GM23248 (cell line): ENCODE results near the gene FAM161B. TPM values are rescaled to one million over a fixed set of nuclear protein-coding genes. Genes with fewer than 3 reads are reported as not detected.
A peak's percentile ranks its signal among the peaks of the same experiment; 100 is the strongest.

Source experiments
- DNase-seq: peaks from one replicate; pipeline ENCODE4 v3.0.0-alpha.2; 2015
- H2AFZ ChIP-seq: fragments of 200-600 bp; sonication (generic); 2 replicates; pipeline ENCODE4 v1.6.1; 2016; ENCODE audit warnings: antibody characterized with exemption
- H3F3A ChIP-seq: fragments of 200-600 bp; sonication (generic); 2 replicates; pipeline ENCODE4 v1.6.1; 2016; ENCODE audit warnings: mild to moderate bottlenecking, antibody characterized with exemption, mixed run types; ENCODE audit not compliant: insufficient read depth
- H3K27ac ChIP-seq: fragments of 200-600 bp; sonication (generic); 2 replicates; pipeline ENCODE4 v1.5.1; 2016; ENCODE audit warnings: mild to moderate bottlenecking
- H3K27me3 ChIP-seq: fragments of 200-600 bp; sonication (generic); replicated peaks from 2 replicates; pipeline ENCODE4 v1.6.1; 2016; ENCODE audit warnings: mild to moderate bottlenecking; ENCODE audit not compliant: insufficient read depth
- H3K36me3 ChIP-seq: fragments of 200-600 bp; sonication (generic); 2 replicates; pipeline ENCODE4 v1.6.1; 2016; ENCODE audit warnings: low read depth, mild to moderate bottlenecking
- H3K4me1 ChIP-seq: fragments of 200-600 bp; sonication (generic); 2 replicates; pipeline ENCODE4 v1.6.1; 2016; ENCODE audit warnings: mild to moderate bottlenecking; ENCODE audit not compliant: insufficient read depth
- H3K4me2 ChIP-seq: fragments of 200-600 bp; sonication (generic); one replicate; pipeline ENCODE4 v1.6.1; 2016; ENCODE audit warnings: mild to moderate bottlenecking; ENCODE audit not compliant: unreplicated experiment
- H3K4me3 ChIP-seq: fragments of 200-600 bp; sonication (generic); 2 replicates; pipeline ENCODE4 v1.5.1; 2016; ENCODE audit warnings: mild to moderate bottlenecking
- H3K79me2 ChIP-seq: fragments of 200-600 bp; sonication (generic); 2 replicates; pipeline ENCODE4 v1.6.1; 2016; ENCODE audit warnings: mild to moderate bottlenecking; ENCODE audit not compliant: insufficient read depth
- H3K9ac ChIP-seq: fragments of 200-600 bp; sonication (generic); 2 replicates; pipeline ENCODE4 v1.6.1; 2016; ENCODE audit warnings: mild to moderate bottlenecking
- H3K9me2 ChIP-seq: fragments of 200-600 bp; sonication (generic); 2 replicates; pipeline ENCODE4 v1.6.1; 2016; ENCODE audit warnings: mixed run types, mild to moderate bottlenecking, moderate library complexity; ENCODE audit not compliant: insufficient read depth
- H3K9me3 ChIP-seq: fragments of 200-600 bp; sonication (generic); one replicate; pipeline ENCODE4 v1.6.1; 2017; ENCODE audit warnings: low read depth
- H4K20me1 ChIP-seq: fragments of 200-600 bp; sonication (generic); 2 replicates; pipeline ENCODE4 v1.6.0; 2016; ENCODE audit not compliant: insufficient read depth
- EZH2 ChIP-seq: fragments of 200-600 bp; sonication (generic); IDR thresholded peaks from 2 replicates; pipeline ENCODE4 v1.6.1; 2018; ENCODE audit warnings: antibody characterized with exemption, mild to moderate bottlenecking; ENCODE audit not compliant: insufficient read depth, poor library complexity, severe bottlenecking
- EZH2phosphoT487 ChIP-seq: fragments of 200-600 bp; sonication (generic); IDR thresholded peaks from 2 replicates; pipeline ENCODE4 v1.6.1; 2018; ENCODE audit warnings: antibody characterized with exemption, moderate library complexity, mild to moderate bottlenecking, low read depth; ENCODE audit not compliant: insufficient read depth
- WGBS, 2 experiments: methylation state at CpG; one replicate each; pipeline ENCODE4 v1.1.6; 2015 to 2017; ENCODE audit warnings: low lambda C conversion rate in 2 of 2, low coverage in 1 of 2; ENCODE audit errors: missing lambda C conversion rate in 2 of 2; 5-methylcytosine and 5-hydroxymethylcytosine counted together
- in situ Hi-C: fragments of 300-500 bp; cut with MboI; formaldehyde crosslinking; loops from 2 replicates; pipeline ENCODE4 v1.15.0; 2020
- polyA plus RNA-seq: library from polyadenylated mRNA; unstranded; fragments of >200 nt; fragmentation: Nextera tagmentation; extraction: Ambion mirVana; gene quantifications from 2 replicates; pipeline ENCODE4 v1.2.1, GENCODE V29; 2016
- total RNA-seq: library from RNA; depleted of rRNA; stranded (reverse); fragments of >200 nt; shearing (Covaris generic); gene quantifications from 2 replicates; pipeline ENCODE4 v1.2.3, GENCODE V29; 2014

FAM161B gene
- total and polyA plus RNA-seq, 2 experiments from 2014 or later, result 4.5 to 6.5 TPM

GRCh38 chr14:73945159-73945670, 4.7 kb downstream of the FAM161B start:
- no peaks in the 10 kb centered on the region for H3K36me3 ChIP-seq
- no peak overlapping the region for H3K9ac ChIP-seq
- H3K9me3 ChIP-seq, result no peaks in the 10 kb centered on the region
- H3K4me1 ChIP-seq, result peaks cover 16% of the 10 kb centered on the region
- H4K20me1 ChIP-seq, result no peaks in the 10 kb centered on the region
- no peaks in the 10 kb centered on the region for H3K9me2 ChIP-seq
- peaks cover 20% of the 10 kb centered on the region for H3F3A ChIP-seq
- TF ChIP-seq EZH2 (no peak), EZH2phosphoT487 (no peak)
- WGBS, 2 experiments, result 71% methylated on average over 4 of the region's 4 CpGs
- H3K4me2 ChIP-seq, result no peak overlapping the region
- no peaks in the 10 kb centered on the region for H3K27me3 ChIP-seq
- H3K79me2 ChIP-seq, result peaks cover 11% of the 10 kb centered on the region
- in situ Hi-C loops, result no loop called here
- H2AFZ ChIP-seq, result no peak overlapping the region
- H3K4me3 ChIP-seq, result no peak overlapping the region
- no peak overlapping the region for H3K27ac ChIP-seq
- DNase-seq, result no peak

- no peak overlapping the region for H3K4me3 ChIP-seq
- H3K27me3 ChIP-seq, result no peaks in the 10 kb centered on the region
- no peaks in the 10 kb centered on the region for H3K9me3 ChIP-seq
- H3K4me1 ChIP-seq, result peaks cover 16% of the 10 kb centered on the region
- H3K9ac ChIP-seq, result no peak overlapping the region
- H3K9me2 ChIP-seq, result no peaks in the 10 kb centered on the region
- peaks cover 20% of the 10 kb centered on the region for H3F3A ChIP-seq
- H2AFZ ChIP-seq, result no peak overlapping the region
- H3K36me3 ChIP-seq, result no peaks in the 10 kb centered on the region
- in situ Hi-C loops, result no loop called here
- no peak overlapping the region for H3K27ac ChIP-seq
- no peak for DNase-seq
- no peak overlapping the region for H3K4me2 ChIP-seq
- WGBS, 2 experiments, result 94 to 99% methylated on average over 17 of the region's 17 CpGs
- no peaks in the 10 kb centered on the region for H4K20me1 ChIP-seq
- peaks cover 11% of the 10 kb centered on the region for H3K79me2 ChIP-seq
- TF ChIP-seq EZH2phosphoT487, result no peak
- no peak for TF ChIP-seq EZH2
Measured at GRCh38 chr14:73944432-73945158, 5.3 kb downstream of the FAM161B start.

GRCh38 chr14:73943083-73943482, 6.8 kb downstream of the FAM161B start:
- Histone ChIP-seq H3F3A (peaks cover 20% of the 10 kb centered on the region), H3K9ac (0 out of 2 replicates have a peak overlapping the region, but pooled peaks have one; percentile 8), H2AFZ (peak overlapping the region; percentile 0; the same call in 1 of the 2 replicates), H3K36me3 (no peaks in the 10 kb centered on the region), H3K79me2 (no peaks in the 10 kb centered on the region), H3K4me2 (peak overlapping the region; percentile 12), H3K4me3 (no peak overlapping the region), H3K9me2 (no peaks in the 10 kb centered on the region), H4K20me1 (no peaks in the 10 kb centered on the region), H3K9me3 (no peaks in the 10 kb centered on the region), H3K4me1 (peaks cover 12% of the 10 kb centered on the region), H3K27ac (peak overlapping the region; percentile 51), H3K27me3 (no peaks in the 10 kb centered on the region)
- 9 to 11% methylated on average over 4 of the region's 4 CpGs for WGBS, 2 experiments
- in situ Hi-C loops, result no loop called here
- DNase-seq, result peak; percentile 87
- TF ChIP-seq EZH2phosphoT487 (no peak), EZH2 (no peak)

- H3K4me2 ChIP-seq, result no peak overlapping the region
- no peak overlapping the region for H3K9ac ChIP-seq
- H3K27me3 ChIP-seq, result no peaks in the 10 kb centered on the region
- in situ Hi-C loops, result no loop called here
- WGBS, 2 experiments, result 99% methylated on average over 7 of the region's 7 CpGs
- H2AFZ ChIP-seq, result no peak overlapping the region
- H3K4me1 ChIP-seq, result peaks cover 12% of the 10 kb centered on the region
- TF ChIP-seq EZH2phosphoT487 (no peak), EZH2 (no peak)
- H3F3A ChIP-seq, result peaks cover 20% of the 10 kb centered on the region
- H3K36me3 ChIP-seq, result no peaks in the 10 kb centered on the region
- DNase-seq, result no peak
- no peak overlapping the region for H3K4me3 ChIP-seq
- H3K9me3 ChIP-seq, result no peaks in the 10 kb centered on the region
- no peaks in the 10 kb centered on the region for H3K79me2 ChIP-seq
- no peaks in the 10 kb centered on the region for H3K9me2 ChIP-seq
- no peak overlapping the region for H3K27ac ChIP-seq
- H4K20me1 ChIP-seq, result no peaks in the 10 kb centered on the region
Measured at GRCh38 chr14:73942180-73942579, 7.7 kb downstream of the FAM161B start.
